GM21526 (cell line): ENCODE data around the gene ATP8B1.
"Not testable (repeated sequence)": the region's sequence is repeated elsewhere in the genome, so short reads cannot be mapped to it uniquely, and the experiment has no call there.

Experiments used
- ATAC-seq: cut with Tn5 transposase; IDR thresholded peaks from one replicate; pipeline ENCODE4 v1.9.1; 2021; ENCODE audit warnings: moderate library complexity; ENCODE audit not compliant: unreplicated experiment, low FRiP score

The ATP8B1 gene

DNA sequence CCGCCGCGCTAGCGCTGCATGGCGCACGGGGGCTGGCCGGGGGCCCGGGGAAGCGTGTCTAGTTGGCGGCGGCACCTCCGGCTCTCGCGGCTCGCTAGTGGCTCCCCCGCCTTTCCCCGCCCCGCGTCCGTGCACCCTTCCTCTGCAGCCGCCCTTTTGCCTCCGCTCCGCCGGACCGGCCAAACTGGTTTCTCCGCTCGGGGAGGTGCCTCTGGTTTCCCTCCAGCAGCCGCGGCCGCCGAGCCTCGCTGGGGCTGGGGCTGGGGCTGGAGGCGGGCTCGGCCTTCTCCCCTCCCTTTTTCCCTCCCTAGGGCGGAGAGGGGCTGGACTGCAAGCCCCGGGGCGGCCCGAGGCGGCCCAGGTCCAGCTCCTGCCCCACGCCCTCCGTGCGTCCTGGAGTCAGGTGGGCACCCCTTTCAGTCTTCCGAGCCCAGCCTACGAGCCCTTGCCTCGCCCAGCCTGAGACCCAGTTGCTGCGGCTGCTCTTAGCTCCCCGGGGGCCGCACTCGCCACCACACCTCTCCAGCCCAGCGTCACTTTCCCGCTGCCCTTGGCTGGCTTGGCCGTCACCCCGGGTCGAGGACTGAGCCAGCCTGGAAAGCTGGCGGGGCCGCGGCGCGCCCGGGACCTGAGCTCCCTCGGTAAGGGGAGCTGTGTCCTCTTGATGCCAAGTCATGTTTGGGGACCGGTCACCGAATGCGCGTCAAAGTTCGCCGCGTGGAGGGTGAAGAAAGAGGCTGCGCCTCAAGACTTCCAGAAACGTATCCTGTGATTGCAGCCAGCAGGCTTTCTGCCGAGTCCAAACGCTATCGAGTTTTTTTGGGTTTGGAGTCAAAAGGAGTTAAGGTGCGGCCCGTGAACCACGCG, at the start of gene ATP8B1:
Gene ATP8B1 (minus strand): TSS at position 213 of the 867 bp plus-strand sequence. CDS start 71,508 bp downstream, outside the sequence.
- peak; percentile 55 for ATAC-seq

DNA sequence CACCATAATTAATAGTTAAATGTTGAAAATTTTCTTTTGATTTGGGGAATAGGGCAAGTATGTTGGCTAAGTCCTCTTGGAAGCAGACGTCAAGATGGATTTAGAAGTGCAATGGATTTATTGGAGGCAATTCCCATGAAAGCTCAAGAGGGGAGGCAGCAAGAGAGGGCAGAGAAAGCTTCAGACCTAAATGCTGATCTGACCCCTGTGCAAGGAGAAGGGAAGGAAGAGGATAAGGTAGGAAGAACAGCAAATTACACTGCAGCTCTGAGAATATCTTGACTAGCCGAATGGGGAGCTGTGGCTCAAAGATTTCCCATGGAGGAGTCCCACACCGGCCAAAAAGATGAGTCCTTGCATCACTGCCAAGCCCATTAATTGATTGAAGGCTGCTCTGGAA, 46.9 kb upstream of the ATP8B1 start:
- no peak for ATAC-seq

DNA sequence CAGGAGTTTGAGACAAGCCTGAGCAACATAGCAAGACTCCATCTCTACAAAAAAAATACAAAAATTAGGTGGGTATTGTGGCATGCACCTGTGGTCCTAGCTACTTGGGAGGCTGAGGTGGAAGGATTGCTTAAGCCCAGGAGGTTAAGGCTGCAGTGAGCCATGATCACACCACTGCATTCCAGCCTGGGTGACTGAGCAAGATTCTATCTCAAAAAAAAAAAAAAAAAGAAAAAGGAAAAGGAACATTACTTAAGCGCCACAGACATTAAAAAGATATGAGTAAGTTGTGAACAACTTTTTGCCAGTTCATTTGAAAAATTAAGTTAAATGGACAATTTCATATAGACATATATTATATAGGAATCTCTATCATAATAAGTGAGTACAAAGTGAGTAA, 45.3 kb upstream of the ATP8B1 start:
- not testable (repeated sequence) for ATAC-seq

DNA sequence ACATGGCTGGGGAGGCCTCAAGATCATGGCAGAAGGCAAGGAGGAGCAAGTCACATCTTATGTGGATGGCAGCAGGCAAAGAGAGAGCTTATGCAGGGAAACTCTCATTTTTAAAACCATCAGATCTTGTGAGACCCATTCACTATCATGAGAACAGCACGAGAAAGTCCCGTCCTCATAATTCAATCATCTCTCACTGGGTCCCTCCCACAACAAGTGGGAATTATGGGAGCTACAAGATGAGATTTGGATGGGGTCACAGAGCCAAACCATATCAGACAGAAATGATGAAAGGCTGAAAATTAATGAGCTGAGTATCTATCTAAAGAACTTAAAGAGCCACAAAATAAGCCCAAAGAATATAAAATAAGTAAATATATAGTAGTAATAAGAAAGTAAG, 44.3 kb upstream of the ATP8B1 start:
- ATAC-seq: not testable (repeated sequence)

DNA sequence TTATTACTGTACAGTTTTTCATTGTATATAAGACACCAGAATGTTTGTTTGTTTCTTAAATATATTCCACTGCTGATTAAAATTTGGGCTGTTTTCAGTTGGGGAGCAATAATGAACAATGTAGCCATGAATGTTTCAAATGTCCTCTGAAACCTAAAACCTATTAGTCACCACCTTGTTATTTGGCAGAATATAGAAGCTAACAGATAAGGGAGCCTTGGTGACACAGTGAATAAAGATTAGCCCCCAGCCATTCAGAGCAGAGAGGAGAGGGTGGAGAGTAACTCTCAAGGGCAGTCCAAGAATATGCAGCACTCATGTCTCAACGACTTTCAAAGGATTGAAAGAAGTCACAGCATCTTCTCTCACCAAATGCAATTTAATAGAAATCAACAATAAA, 43.1 kb upstream of the ATP8B1 start:
- no peak for ATAC-seq

DNA sequence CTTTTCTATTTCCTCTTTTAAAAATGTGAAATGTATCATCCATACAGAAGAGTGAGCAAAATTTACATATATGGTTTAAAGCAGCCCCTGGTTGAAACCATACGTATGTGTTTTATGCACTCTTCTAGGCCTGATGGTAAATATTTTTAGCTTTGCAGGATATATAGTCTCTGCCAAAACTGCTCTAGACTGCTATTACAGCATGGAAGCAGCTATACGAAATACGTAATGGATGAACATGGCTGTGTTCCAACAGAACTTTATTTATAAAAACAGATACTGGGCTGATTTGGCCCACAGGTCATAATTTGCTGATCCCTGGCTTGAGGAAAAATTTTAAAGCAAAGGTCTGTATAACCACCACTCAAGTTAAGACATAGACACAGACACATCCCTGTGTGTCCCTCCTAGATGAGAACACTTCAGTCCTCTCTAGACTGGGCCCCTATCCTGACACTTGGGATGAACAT, 42.5 kb upstream of the ATP8B1 start:
- no peak for ATAC-seq

DNA sequence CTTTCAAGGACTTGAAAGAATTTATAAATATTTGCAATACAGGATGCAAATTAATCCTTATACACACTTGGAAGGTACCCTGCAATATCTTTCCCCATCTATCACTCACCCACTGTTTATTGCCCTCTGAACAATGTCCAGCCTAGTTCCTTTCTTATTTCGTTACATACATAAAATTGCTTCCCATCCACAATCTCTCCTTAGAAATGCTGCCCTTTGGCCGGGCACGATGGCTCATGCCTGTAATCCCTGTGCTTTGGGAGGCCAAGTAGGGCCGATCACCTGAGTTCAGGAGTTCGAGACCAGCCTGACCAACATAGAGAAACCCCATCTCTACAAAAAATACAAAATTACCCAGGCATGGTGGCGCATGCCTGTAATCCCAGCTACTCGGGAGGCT, 41.2 kb upstream of the ATP8B1 start:
- ATAC-seq: no peak

DNA sequence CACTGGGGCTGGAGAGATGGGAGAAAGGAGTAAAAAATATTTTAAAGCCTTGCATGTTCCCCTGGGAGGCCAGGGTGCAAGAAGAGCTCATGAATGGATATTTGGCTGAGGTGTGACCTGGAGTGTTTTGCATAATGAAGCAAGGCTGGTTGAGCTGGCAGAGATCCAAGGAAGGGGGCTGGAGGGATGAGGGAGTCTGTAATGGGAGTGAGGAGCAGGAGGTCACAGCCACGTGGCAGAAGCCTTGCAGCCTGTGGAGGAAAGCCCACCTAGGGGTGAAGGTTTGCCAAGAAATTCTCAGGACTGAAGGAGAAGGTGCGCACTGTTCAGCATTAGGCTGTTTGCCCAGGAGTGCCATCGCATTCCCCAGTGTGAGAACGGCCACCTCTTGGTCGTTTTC, 40.3 kb upstream of the ATP8B1 start:
- ATAC-seq: no peak

DNA sequence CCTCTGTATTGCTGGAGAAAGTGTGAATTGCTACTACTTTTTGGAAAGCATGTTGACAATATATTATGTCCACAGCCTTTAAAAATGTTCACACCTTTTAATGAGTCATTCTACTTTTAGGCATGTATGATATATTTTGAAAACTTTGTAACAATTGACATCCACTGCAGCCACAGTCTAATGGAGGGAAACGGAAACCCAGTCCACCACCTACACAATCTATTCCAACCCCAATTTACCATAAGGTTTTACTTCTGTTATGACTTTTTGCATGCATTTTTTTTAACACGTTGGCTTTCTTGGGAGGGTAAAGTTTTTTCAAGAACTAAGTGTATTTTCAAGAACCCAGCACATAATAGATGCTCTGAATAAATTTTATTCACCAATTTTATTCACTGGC, 38.5 kb upstream of the ATP8B1 start:
- ATAC-seq: peak; percentile 41

DNA sequence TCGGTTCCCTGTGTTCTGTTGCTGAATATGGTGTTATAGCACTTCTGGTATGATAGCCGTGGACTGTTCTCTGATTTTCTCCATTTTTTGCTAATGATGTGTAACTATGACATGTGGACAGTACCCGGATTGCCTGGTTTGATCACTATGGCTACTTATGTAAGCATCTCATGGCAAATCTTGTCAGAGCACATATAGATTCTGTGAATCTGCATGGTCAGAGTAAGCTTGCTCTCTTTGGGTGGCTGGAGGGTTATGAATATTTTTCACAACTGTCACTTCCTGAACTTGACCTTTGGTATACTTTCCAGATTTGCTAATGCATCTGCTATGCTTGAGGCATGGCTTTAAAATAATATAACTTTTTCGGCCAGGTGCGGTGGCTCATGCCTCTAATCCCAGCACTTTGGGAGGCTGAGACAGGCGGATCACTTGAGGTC, 36.8 kb upstream of the ATP8B1 start:
- ATAC-seq: no peak

DNA sequence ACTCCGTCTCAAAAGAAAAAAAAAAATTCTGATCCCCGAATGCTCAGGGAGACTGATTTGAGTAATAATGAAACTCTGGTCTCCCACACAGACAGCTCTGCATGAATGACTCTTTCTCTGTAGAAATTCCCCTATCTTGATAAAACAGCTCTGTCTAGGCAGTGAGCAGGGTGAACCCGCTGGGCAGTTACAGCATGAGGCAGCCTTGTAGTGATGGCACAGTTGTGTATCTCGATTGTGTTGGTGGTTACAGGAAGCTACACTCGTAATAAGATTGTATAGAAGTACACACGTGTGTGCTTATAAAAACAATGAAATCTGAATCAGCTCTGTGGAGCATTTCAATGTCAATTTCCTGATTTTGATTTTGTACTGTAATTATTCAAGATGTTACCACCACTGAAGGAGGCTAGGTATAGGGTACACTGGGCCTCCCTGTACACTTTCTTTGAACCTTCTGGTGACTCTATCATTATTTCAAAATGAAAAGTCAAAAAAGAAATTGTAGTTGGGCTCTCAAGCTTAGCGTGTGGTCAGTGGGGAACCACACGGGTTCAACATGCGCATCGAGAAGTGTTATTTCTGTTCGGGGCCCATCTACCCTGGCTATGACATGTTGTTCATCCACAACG, 34.9 kb upstream of the ATP8B1 start:
- peak; percentile 82 for ATAC-seq

DNA sequence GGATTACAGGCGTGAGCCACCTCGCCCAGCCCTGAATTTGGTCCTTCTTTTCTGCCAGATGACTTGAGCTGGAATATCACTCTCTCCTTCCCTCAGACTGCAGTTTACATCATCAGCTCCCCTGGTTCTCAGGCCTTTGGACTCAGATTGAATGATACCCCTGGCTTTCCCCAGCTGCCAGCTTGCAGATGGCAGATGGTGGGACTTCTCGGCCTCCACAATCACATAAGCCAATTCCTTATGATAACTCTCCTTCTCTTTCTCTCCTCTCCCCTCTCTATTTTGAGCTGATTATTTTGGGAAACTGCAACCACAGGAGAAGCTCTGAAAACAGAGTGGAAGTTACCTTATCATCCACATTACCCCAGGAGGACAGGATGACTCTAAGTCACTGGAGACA, 33.4 kb upstream of the ATP8B1 start:
- no peak for ATAC-seq

DNA sequence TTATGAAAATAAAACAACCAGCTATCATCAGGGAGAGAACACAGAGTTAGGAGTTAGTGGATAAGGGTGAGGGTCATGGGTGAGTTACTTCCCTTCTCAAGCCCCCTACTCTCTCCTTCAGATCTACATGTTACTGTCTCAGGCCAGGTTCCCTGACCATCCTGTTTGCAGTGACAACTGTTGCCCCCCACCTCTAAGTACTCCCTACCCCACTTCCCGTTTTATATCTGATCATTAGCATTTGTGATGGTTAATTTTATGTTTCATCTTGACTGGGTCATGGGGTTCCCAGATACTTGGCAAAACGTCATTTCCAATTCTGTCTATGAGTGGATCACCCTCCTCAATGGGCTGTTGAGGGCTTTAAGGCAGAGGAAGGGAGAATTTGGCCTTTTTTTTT, 32.8 kb upstream of the ATP8B1 start:
- ATAC-seq: no peak

DNA sequence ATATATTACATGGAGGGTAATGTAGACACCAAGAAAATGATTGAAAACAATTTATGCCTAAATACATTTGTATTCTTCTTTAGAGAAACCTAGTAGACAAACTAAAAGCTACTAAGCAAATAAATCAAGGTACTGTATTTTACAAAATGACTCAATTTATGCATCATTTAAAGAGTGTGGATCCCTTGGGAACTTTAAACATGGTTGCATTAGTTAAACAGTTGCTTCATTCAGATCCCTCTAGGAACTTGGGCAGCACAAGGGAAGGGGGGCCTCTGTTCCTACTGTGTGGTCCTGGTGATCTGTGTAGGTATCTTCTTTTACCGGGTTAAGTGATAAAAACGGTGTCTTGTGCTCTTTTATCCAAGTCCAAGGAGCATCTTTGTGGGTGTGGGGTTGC, 31.5 kb upstream of the ATP8B1 start:
- no peak for ATAC-seq

DNA sequence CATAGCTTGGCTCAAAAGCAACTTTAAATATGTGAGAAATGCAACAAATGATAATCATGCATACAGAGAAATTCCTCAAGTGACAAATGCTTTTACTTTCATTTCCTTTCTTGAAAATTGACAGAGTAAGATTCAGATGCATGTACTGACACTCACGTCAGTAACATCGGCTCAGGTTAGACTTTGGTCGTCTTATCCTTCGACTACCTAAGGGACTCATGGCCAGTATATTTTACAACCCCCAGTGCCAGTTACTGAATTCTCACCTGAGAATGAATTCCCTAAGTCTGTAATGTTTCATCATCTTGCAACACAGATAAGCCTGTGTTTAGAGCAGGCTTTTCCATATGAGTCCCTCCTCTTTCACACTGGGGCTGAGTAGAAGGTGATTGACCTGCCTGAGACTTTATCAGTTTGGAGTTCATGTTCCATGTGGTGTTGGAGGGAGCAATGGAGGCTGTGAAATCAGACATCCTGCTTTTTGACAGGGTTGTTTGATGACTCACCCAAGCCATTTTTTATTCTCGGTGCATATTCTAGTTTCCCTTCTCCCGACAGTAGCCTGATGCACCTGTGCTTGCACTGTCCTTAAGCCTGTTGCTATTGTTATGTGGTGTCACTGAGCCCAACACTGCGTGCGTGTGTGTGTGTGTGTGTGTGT, 30.5 kb upstream of the ATP8B1 start:
- ATAC-seq: peak; percentile 44

DNA sequence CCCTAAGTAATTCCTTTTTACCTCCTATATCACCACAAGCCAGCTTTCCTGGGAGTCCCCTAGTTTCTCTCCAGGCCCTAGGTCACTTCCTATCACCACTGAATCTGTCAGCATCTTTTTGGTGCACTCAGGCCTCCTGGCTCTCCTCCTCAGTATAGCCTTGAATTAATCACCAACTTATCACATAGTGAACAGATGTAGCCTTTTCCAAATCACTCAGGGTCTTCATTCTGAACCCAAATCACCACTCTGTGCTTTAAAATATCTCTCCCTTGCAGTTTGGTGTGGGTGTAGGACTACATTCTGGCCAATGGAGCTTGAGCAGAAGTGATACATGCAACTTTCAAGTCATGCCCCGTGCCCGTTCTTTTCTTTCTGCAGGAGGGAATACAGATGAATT, 29.6 kb upstream of the ATP8B1 start:
- ATAC-seq: no peak

DNA sequence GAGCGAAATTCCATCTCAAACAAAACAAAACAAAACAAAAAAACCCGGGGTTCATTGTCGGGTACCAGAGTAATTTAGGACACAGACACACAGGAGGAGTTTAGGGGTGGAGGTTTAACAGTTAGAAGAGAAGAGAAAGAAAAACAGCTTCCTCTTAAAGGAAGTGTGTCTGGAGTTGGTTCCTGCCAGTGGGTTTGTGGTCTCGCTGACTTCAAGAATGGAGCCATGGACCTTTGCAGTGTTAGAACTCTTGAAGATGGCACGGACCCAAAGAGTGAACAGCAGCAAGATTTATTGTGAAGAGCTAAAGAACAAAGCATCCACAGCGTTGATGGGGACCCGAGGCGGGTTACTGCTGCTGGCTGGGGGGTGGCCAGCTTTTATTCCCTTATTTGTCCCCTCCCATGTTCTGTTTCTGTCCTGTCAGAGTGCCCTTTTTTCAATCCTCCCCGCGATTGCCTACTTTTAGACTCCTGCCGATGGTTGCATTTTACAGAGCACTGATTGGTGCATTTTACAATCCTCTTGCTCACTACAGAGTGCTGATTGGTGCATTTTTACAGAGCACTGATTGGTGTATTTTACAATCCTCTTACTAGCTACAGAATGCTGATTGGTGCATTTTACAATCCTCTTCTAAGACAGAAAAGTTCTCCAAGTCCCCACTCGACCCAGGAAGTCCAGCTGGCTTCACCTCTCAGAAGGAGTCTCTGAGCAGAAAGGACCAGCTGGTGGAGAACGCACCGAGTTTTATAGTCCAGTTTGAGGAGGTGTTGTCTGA, 28.7 kb upstream of the ATP8B1 start:
- no peak for ATAC-seq

DNA sequence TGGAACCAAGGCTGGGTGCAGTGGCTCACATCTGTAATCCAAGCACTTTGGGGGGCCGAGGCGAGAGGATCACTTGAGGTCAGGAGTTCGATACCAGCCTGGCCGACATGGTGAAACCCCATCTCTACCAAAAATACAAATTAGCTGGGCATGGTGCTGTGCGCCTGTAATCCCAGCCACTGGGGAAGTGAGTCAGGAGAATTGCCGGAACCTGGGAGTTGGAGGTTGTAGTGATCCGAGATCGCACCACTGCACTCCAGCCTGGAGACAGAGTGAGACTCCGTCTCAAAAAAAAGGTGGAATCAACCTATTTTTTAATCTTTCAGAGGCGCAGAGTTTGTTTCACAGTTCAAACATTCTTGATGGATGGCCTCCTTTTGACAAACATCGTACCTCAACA, 24.5 kb upstream of the ATP8B1 start:
- ATAC-seq: no peak

DNA sequence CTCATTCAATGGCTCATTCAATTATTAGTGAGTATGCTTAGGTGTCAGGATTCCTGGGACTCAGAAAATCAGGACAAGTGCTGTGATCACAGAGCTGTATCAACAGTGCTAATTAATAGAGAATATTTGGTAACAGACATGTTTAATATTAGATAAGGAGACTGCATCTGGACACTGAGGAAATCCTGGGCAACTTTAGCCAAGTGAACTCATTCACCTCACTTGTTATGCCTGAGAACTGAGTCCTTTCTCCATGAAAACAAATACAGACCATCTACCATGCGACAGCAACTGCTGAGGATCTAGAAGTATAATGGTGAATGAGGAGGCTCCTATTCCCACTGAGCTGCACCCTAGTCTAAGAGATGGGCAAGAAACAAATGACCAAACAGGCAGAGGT, 23.1 kb upstream of the ATP8B1 start:
- ATAC-seq: no peak

DNA sequence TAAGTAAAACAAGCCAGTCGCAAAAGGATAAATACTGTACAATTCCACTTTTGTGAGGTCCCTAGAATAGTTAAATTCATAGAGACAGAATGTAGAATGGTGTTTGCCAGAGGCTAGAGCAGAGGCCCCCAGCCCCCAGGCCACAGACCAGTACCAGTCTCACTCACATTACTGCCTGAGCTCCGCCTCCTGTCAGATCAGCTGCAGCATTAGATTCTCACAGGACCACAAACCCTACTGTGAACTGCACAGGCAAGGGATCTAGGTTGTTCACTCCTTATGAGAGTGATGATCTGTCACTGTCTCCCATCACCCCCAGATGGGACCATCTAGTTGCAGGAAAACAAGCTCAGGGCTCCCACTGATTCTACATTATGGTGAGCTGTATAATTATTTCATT, 17.5 kb upstream of the ATP8B1 start:
- not testable (repeated sequence) for ATAC-seq
